22Rv1 (cell line): Measurements from ENCODE around the gene HIVEP2.

Source experiments
- ZFX ChIP-seq: fragments of 450-650 bp; IDR thresholded peaks from 2 replicates; pipeline ENCODE4 v1.6.1; 2017; ENCODE audit warnings: antibody characterized with exemption, borderline replicate concordance
- TF ChIP-seq, protein P1 (sequence below): fragments of 450-650 bp; IDR thresholded peaks from 2 replicates; pipeline ENCODE4 v1.5.1; 2017; ENCODE audit warnings: mild to moderate bottlenecking

DNA sequence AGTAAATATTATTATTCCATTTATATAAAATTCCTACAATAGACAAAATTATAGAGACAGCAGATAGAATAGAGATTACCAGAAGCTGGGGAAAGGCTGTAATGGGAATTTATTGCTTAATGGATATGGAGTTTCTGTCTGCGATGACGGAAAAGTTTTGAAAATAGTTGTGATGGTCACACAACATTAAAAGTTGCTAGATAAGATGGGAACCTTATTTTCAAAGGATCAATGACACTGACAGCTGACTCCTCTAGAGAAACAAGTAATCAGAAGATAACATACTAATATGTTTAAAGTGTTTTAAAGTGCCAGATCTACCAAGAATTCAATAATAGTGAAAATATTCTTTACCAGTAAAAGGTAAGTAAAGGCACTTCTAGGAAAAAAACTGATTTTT is 236.3 kb downstream of the HIVEP2 start:
- TF ChIP-seq, protein P1, sequence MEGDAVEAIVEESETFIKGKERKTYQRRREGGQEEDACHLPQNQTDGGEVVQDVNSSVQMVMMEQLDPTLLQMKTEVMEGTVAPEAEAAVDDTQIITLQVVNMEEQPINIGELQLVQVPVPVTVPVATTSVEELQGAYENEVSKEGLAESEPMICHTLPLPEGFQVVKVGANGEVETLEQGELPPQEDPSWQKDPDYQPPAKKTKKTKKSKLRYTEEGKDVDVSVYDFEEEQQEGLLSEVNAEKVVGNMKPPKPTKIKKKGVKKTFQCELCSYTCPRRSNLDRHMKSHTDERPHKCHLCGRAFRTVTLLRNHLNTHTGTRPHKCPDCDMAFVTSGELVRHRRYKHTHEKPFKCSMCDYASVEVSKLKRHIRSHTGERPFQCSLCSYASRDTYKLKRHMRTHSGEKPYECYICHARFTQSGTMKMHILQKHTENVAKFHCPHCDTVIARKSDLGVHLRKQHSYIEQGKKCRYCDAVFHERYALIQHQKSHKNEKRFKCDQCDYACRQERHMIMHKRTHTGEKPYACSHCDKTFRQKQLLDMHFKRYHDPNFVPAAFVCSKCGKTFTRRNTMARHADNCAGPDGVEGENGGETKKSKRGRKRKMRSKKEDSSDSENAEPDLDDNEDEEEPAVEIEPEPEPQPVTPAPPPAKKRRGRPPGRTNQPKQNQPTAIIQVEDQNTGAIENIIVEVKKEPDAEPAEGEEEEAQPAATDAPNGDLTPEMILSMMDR, result no peak
- no peak for TF ChIP-seq ZFX
